ENCODE results near the gene CCL13. TPM values are rescaled to one million over a fixed set of nuclear protein-coding genes. Genes with fewer than 3 reads are reported as not detected.

The CCL13 gene
- total and polyA plus RNA-seq, 2 of the 8 experiments (the other 6 are each of a cell fraction or from before 2014, with no cell fraction given) = not detected

GRCh38 chr17:34366529-34367107, 10.3 kb downstream of the CCL13 start (continued):
- TF ChIP-seq CTCF (IDR thresholded peaks at IDR 0.05; ENCODE audit: control extremely low read depth in 1 of 3, insufficient read depth in 1 of 3, low read depth in 1 of 3, low read length in 3 of 3) (no peak), BRCA1 (IDR thresholded peaks at IDR 0.05; ENCODE audit: low read depth, low read length) (no peak), E2F6 (IDR thresholded peaks at IDR 0.05) (no peak), ATF2 (IDR thresholded peaks at IDR 0.05; ENCODE audit: low read length) (no peak)
